ENCODE measurements around the gene ERC2. TPM values are rescaled to one million over a fixed set of nuclear protein-coding genes. Genes with fewer than 3 reads are reported as not detected.

Gene ERC2
- total and polyA plus RNA-seq, 7 donors: 0.52 to 5.7 (median 1.2) TPM; not detected in 2

GRCh38 chr3:56422316-56422715 lies 46.0 kb downstream of the ERC2 start:
- H3K4me1 ChIP-seq: no peaks in the 10 kb centered on the region
- H3K9me3 ChIP-seq: no peaks in the 10 kb centered on the region
- no peak overlapping the region for H3K4me3 ChIP-seq
- intact Hi-C loops (cut with DNase I): no loop called here
- no peaks in the 10 kb centered on the region for H3K36me3 ChIP-seq
- no peak overlapping the region for H3K27ac ChIP-seq
- TF ChIP-seq EP300 (IDR thresholded peaks at IDR 0.05) (no peak), CTCF (IDR thresholded peaks at IDR 0.05) (no peak)
- 72 to 75% methylated on average over 2 of the region's 2 CpGs for WGBS, 2 donors
- no peak for DNase-seq
- H3K27me3 ChIP-seq: no peaks in the 10 kb centered on the region

GRCh38 chr3:56421205-56421604 lies 47.1 kb downstream of the ERC2 start:
- no peak for TF ChIP-seq EP300 (IDR thresholded peaks at IDR 0.05)
- TF ChIP-seq POLR2A (IDR thresholded peaks at IDR 0.05): no peak
- no peak for TF ChIP-seq POLR2AphosphoS5 (IDR thresholded peaks at IDR 0.05)
- TF ChIP-seq CTCF (IDR thresholded peaks at IDR 0.05): no peak
- intact Hi-C loops (cut with DNase I): no loop called here
- 88 to 91% methylated on average over 5 of the region's 5 CpGs for WGBS, 2 donors
- Histone ChIP-seq H3K4me1 (no peaks in the 10 kb centered on the region), H3K36me3 (no peaks in the 10 kb centered on the region), H3K27me3 (no peaks in the 10 kb centered on the region), H3K9me3 (no peaks in the 10 kb centered on the region), H3K4me3 (no peak overlapping the region), H3K27ac (no peak overlapping the region)
- DNase-seq: no peak

- DNase-seq: no peak
- TF ChIP-seq EP300 (IDR thresholded peaks at IDR 0.05) (no peak), CTCF (IDR thresholded peaks at IDR 0.05) (no peak), POLR2AphosphoS5 (IDR thresholded peaks at IDR 0.05) (no peak), POLR2A (IDR thresholded peaks at IDR 0.05) (no peak)
- no peaks in the 10 kb centered on the region for H3K4me1 ChIP-seq
- intact Hi-C loops (cut with DNase I): no loop called here
- WGBS, 2 donors: 68 to 76% methylated on average over 3 of the region's 3 CpGs
- H3K9me3 ChIP-seq: no peaks in the 10 kb centered on the region
- H3K27me3 ChIP-seq: no peaks in the 10 kb centered on the region
- H3K27ac ChIP-seq: no peak overlapping the region
- H3K36me3 ChIP-seq: no peaks in the 10 kb centered on the region
- H3K4me3 ChIP-seq: no peak overlapping the region
These were observed 52.6 kb downstream of the ERC2 start for GRCh38 chr3:56415652-56416051.

DNA sequence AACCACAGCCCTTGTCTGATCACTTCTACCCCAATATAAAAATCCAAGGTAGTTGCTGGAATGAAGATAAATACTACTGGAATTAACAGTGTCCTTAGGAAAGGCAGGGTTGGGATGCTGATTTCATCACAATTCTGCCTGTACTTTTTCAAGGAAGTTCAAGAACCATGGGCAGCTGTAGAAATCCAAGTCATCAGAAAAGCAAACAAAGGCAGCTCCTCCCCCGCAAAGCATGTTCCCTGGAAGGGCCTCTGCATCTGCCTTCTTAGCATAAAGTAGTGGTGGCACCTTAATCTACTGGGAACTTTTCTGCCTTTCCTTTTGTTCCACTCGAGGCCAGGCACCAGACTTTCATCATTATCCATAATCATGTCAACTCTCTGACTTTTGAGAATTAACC lies 54.4 kb downstream of the ERC2 start:
- intact Hi-C loops (cut with DNase I): no loop called here
- H3K4me3 ChIP-seq: no peak overlapping the region
- WGBS, 2 donors: 9 to 36% methylated on average over 2 of the region's 2 CpGs
- H3K27me3 ChIP-seq: no peaks in the 10 kb centered on the region
- H3K27ac ChIP-seq: no peak overlapping the region
- H3K9me3 ChIP-seq: no peaks in the 10 kb centered on the region
- no peaks in the 10 kb centered on the region for H3K36me3 ChIP-seq
- H3K4me1 ChIP-seq: no peaks in the 10 kb centered on the region
- no peak for DNase-seq
- no peak for TF ChIP-seq EP300 (IDR thresholded peaks at IDR 0.05)
- TF ChIP-seq POLR2AphosphoS5 (IDR thresholded peaks at IDR 0.05): no peak
- no peak for TF ChIP-seq POLR2A (IDR thresholded peaks at IDR 0.05)
- no peak for TF ChIP-seq CTCF (IDR thresholded peaks at IDR 0.05)

GRCh38 chr3:56411166-56411565 lies 57.1 kb downstream of the ERC2 start:
- no peak overlapping the region for H3K4me3 ChIP-seq
- H3K36me3 ChIP-seq: no peaks in the 10 kb centered on the region
- intact Hi-C loops (cut with DNase I): no loop called here
- no peaks in the 10 kb centered on the region for H3K9me3 ChIP-seq
- H3K27me3 ChIP-seq: no peaks in the 10 kb centered on the region
- DNase-seq: no peak
- H3K4me1 ChIP-seq: no peaks in the 10 kb centered on the region
- 87% methylated on average over 5 of the region's 5 CpGs for WGBS, 2 donors
- TF ChIP-seq CTCF (IDR thresholded peaks at IDR 0.05) (no peak), EP300 (IDR thresholded peaks at IDR 0.05) (no peak), POLR2AphosphoS5 (IDR thresholded peaks at IDR 0.05) (no peak), POLR2A (IDR thresholded peaks at IDR 0.05) (no peak)
- H3K27ac ChIP-seq: no peak overlapping the region
